Pancreas (tissue), 10 donors: Measurements from ENCODE around the gene SLC12A4. TPM values are rescaled to one million over a fixed set of nuclear protein-coding genes. Genes with fewer than 3 reads are reported as not detected.

Source experiments
- ATAC-seq, 4 donors: fragments of 200-7000 bp; cut with Tn5 transposase; one replicate each; pipeline versions ENCODE4 v1.8.0 to v1.9.1; 2020; ENCODE audit warnings: mild to moderate bottlenecking in 4 of 4, moderate library complexity in 4 of 4
- DNase-seq, 6 donors: peaks; one replicate each; pipeline ENCODE4 v3.0.0-alpha.2; 2020
- FAIRE-seq: peaks from 2 replicates; lab custom pipeline; 2012; peaks lifted over from hg19 to GRCh38; lab: Jason Lieb, UNC
- H3K27ac ChIP-seq, 4 donors: fragments of 200-600 bp; sonication (generic); 1 replicate in 3 of 4; 2 replicates in 1 of 4; pipeline versions ENCODE4 v1.5.0 to v1.8.0; 2020
- H3K27me3 ChIP-seq, 4 donors: fragments of 200-600 bp; one replicate each; pipeline ENCODE4 v1.8.0; 2021
- H3K36me3 ChIP-seq, 3 donors: fragments of 200-600 bp; sonication (generic) in 1 of 3; one replicate each; pipeline versions ENCODE4 v1.5.0 to v1.8.0; 2020 to 2021
- H3K4me1 ChIP-seq, 3 donors: fragments of 200-600 bp; one replicate each; pipeline ENCODE4 v1.8.0; 2021
- H3K4me3 ChIP-seq, 4 donors: fragments of 200-600 bp; sonication (generic) in 2 of 4; one replicate each; pipeline versions ENCODE4 v1.5.0 to v1.8.0; 2020 to 2021
- H3K9me3 ChIP-seq, 4 donors: fragments of 200-600 bp; one replicate each; pipeline ENCODE4 v1.8.0; 2021
- CTCF ChIP-seq, 4 donors: fragments of 200-600 bp; sonication (generic) in 3 of 4; IDR thresholded peaks; one replicate each; pipeline versions ENCODE4 v1.5.0 to v1.8.0; 2021; ENCODE audit warnings: antibody characterized with exemption in 4 of 4
- WGBS, 2 donors: extraction: QIAGEN DNeasy Blood & Tissue Kit; methylation state at CpG; one replicate each; pipeline ENCODE4 v1.1.7; 2013; 5-methylcytosine and 5-hydroxymethylcytosine counted together
- intact Hi-C, 3 donors: fragments of 100-400 bp; cut with DNase I; formaldehyde crosslinking; loops; one replicate each; pipeline versions ENCODE4 v1.11.1 to v1.14.2; 2022
- polyA plus RNA-seq, 2 donors: library from polyadenylated mRNA; stranded (reverse); fragments of 200-250 nt; gene quantifications; one replicate each; pipeline ENCODE4 v1.2.3, GENCODE V29; 2013
- total RNA-seq, 6 donors: library from RNA; stranded (reverse); fragmentation: NEBNext Ultra II Directional in 4 of 6; extraction: Animal tissue kit (Norgen Biotek cat#: 25700) in 4 of 6; gene quantifications; one replicate each; pipeline versions ENCODE4 v1.2.1 to v1.2.4, GENCODE V29; 2021 to 2023
- donor health status: healthy with polysubstance abuse.
- donor health status: DM: no; HTN: no; CAD: no; lungs with moderate emphysema.
- donor health status: DM: no; HTN: no; CAD: no.
- donor health status: control.
- donor health status: control.
- donor health status: Bipolar disorder and iron deficiency.
- donor health status: DM: yes; HTN: yes; CAD: no.
- donor health status: DM: no; HTN: no; CAD: no.
- donor health status: DM: no; HTN: no; CAD: no.
- donor health status: DM: yes; HTN: yes; CAD: no.

SLC12A4 gene
- total and polyA plus RNA-seq, 8 donors, result 15.8 to 46.4 (median 27.9) TPM

- no peak for TF ChIP-seq CTCF (IDR thresholded peaks at IDR 0.05)
- intact Hi-C loops, result loop anchor here in 1 of 3 donors (5.0 kb wide), 1 partner anchor 35 kb away; the partner anchor contains the start of gene CTRL
- FAIRE-seq (no peak), DNase-seq (no peak), ATAC-seq (no peak)
- no peaks in the 10 kb centered on the region for H3K36me3 ChIP-seq
- no peaks in the 10 kb centered on the region for H3K9me3 ChIP-seq
- H3K4me3 ChIP-seq, result no peak overlapping the region
- H3K27ac ChIP-seq, result no peak overlapping the region
- WGBS, 2 donors, result 80 to 81% methylated on average over 3 of the region's 3 CpGs
- H3K27me3 ChIP-seq, result no peaks in the 10 kb centered on the region
- peaks cover 11 to 19% (median 11%) of the 10 kb centered on the region in 3 donors for H3K4me1 ChIP-seq
Measured at GRCh38 chr16:67897231-67897630, 71.2 kb downstream of the SLC12A4 start.

- no peaks in the 10 kb centered on the region for H3K27me3 ChIP-seq
- no peak for TF ChIP-seq CTCF (IDR thresholded peaks at IDR 0.05)
- H3K4me3 ChIP-seq, result peak overlapping the region; percentile 91 to 99 (median 96)
- WGBS, 2 donors, result 4 to 6% methylated on average over 14 of the region's 14 CpGs
- peaks cover 11 to 20% (median 11%) of the 10 kb centered on the region in 3 donors for H3K4me1 ChIP-seq
- no peaks in the 10 kb centered on the region for H3K36me3 ChIP-seq
- FAIRE-seq, result no peak
- ATAC-seq, result peak; percentile 70 to 79 (median 76)
- peak in 4 of 6 donors; percentile 72 to 84 (median 79) for DNase-seq
- peak overlapping the region; percentile 95 to 98 (median 98) for H3K27ac ChIP-seq
- no peaks in the 10 kb centered on the region for H3K9me3 ChIP-seq
- intact Hi-C loops, result no loop called here
Measured at GRCh38 chr16:67893743-67894399, 74.6 kb downstream of the SLC12A4 start.

Other genes starting within 250 kb of the SLC12A4 start
- gene GFOD2, start 249.3 kb downstream of the SLC12A4 start, total RNA-seq, result 10 to 100 TPM in 2 of 6 donors, 1 to 10 TPM in 4; 6.4 to 12.9 (median 8.8) TPM
- gene GFOD2, start 249.3 kb downstream of the SLC12A4 start, polyA plus RNA-seq, result 10 to 100 TPM; 10.0 to 17.2 TPM
- gene RANBP10, start 162.1 kb downstream of the SLC12A4 start, total RNA-seq, result 10 to 100 TPM in 4 of 6 donors, 1 to 10 TPM in 2; 8.7 to 15.4 (median 11.3) TPM
- 10 to 100 TPM; 11.4 to 11.8 TPM for gene RANBP10, start 162.1 kb downstream of the SLC12A4 start, polyA plus RNA-seq
- gene TSNAXIP1, start 161.7 kb downstream of the SLC12A4 start, total RNA-seq, result 1 to 10 TPM in 2 of 6 donors, under 1 TPM in 4; 0.25 to 1.5 (median 0.96) TPM
- 10 to 100 TPM in 1 of 2 donors, 1 to 10 TPM in 1; 5.8 to 11.1 TPM for gene TSNAXIP1, start 161.7 kb downstream of the SLC12A4 start, polyA plus RNA-seq
- 10 to 100 TPM; 10.9 to 16.5 (median 14.3) TPM for gene THAP11, start 126.3 kb downstream of the SLC12A4 start, total RNA-seq
- 10 to 100 TPM in 1 of 2 donors, 1 to 10 TPM in 1; 5.1 to 13.7 TPM for gene THAP11, start 126.3 kb downstream of the SLC12A4 start, polyA plus RNA-seq
- 10 to 100 TPM; 25.8 to 51.4 (median 36.5) TPM for gene NUTF2, start 121.7 kb downstream of the SLC12A4 start, total RNA-seq
- gene NUTF2, start 121.7 kb downstream of the SLC12A4 start, polyA plus RNA-seq, result 10 to 100 TPM; 63.0 to 69.1 TPM
- 10 to 100 TPM; 19.6 to 37.0 (median 27.7) TPM for gene CENPT, start 120.9 kb downstream of the SLC12A4 start, total RNA-seq
- 100 to 1,000 TPM; 142 to 143 TPM for gene CENPT, start 120.9 kb downstream of the SLC12A4 start, polyA plus RNA-seq
- gene EDC4, start 95.6 kb downstream of the SLC12A4 start, total RNA-seq, result 10 to 100 TPM; 20.2 to 37.0 (median 23.4) TPM
- gene EDC4, start 95.6 kb downstream of the SLC12A4 start, polyA plus RNA-seq, result 10 to 100 TPM; 59.1 to 66.2 TPM
- under 1 TPM in 3 of 6 donors, not detected in 3; 0.34 to 0.67 (median 0.40) TPM for gene NRN1L, start 83.8 kb downstream of the SLC12A4 start, total RNA-seq
- 1 to 10 TPM; 2.7 to 4.2 TPM for gene NRN1L, start 83.8 kb downstream of the SLC12A4 start, polyA plus RNA-seq
- 10 to 100 TPM; 13.9 to 17.7 (median 15.7) TPM for gene PSKH1, start 75.4 kb downstream of the SLC12A4 start, total RNA-seq
- gene PSKH1, start 75.4 kb downstream of the SLC12A4 start, polyA plus RNA-seq, result 10 to 100 TPM; 12.7 to 15.9 TPM
- 1,000 to 10,000 TPM in 2 of 6 donors, 100 to 1,000 TPM in 4; 559 to 2,165 (median 815) TPM for gene CTRL, start 36.8 kb downstream of the SLC12A4 start, total RNA-seq
- gene CTRL, start 36.8 kb downstream of the SLC12A4 start, polyA plus RNA-seq, result 100 to 1,000 TPM; 580 to 609 TPM
- 10 to 100 TPM; 40.0 to 62.2 (median 51.3) TPM for gene PSMB10, start 31.8 kb downstream of the SLC12A4 start, total RNA-seq
- 100 to 1,000 TPM in 1 of 2 donors, 10 to 100 TPM in 1; 65.7 to 195 TPM for gene PSMB10, start 31.8 kb downstream of the SLC12A4 start, polyA plus RNA-seq
- 10 to 100 TPM in 2 of 6 donors, 1 to 10 TPM in 4; 2.8 to 12.4 (median 8.5) TPM for gene LCAT, start 24.5 kb downstream of the SLC12A4 start, total RNA-seq
- 10 to 100 TPM; 54.3 to 65.5 TPM for gene LCAT, start 24.5 kb downstream of the SLC12A4 start, polyA plus RNA-seq
- gene DPEP3, start 11.9 kb upstream of the SLC12A4 start, total RNA-seq, result under 1 TPM in 2 of 6 donors, not detected in 4; 0.09 to 0.12 TPM
- gene DPEP3, start 11.9 kb upstream of the SLC12A4 start, polyA plus RNA-seq, result not detected
- gene DPEP2, start 30.8 kb upstream of the SLC12A4 start, total RNA-seq, result 1 to 10 TPM in 2 of 6 donors, under 1 TPM in 2, not detected in 2; 0.32 to 4.0 (median 0.92) TPM
- gene DPEP2, start 30.8 kb upstream of the SLC12A4 start, polyA plus RNA-seq, result 1 to 10 TPM; 1.0 to 1.1 TPM
- not detected for gene DPEP2NB, start 47.3 kb upstream of the SLC12A4 start, total RNA-seq
- not detected for gene DPEP2NB, start 47.3 kb upstream of the SLC12A4 start, polyA plus RNA-seq
- gene DDX28, start 54.6 kb upstream of the SLC12A4 start, total RNA-seq, result 1 to 10 TPM; 2.1 to 5.1 (median 4.0) TPM
- 1 to 10 TPM; 3.6 to 7.4 TPM for gene DDX28, start 54.6 kb upstream of the SLC12A4 start, polyA plus RNA-seq
- gene DUS2, start 54.6 kb upstream of the SLC12A4 start, total RNA-seq, result 1 to 10 TPM; 2.7 to 5.6 (median 3.6) TPM
- gene DUS2, start 54.6 kb upstream of the SLC12A4 start, polyA plus RNA-seq, result 1 to 10 TPM; 6.1 to 6.2 TPM
- gene NFATC3, start 116.7 kb upstream of the SLC12A4 start, total RNA-seq, result 10 to 100 TPM in 5 of 6 donors, 1 to 10 TPM in 1; 9.5 to 19.3 (median 13.5) TPM
- gene NFATC3, start 116.7 kb upstream of the SLC12A4 start, polyA plus RNA-seq, result 1 to 10 TPM; 3.8 to 4.5 TPM